Mesendoderm (in vitro differentiated cells): ENCODE data around the gene HSD17B12.

Experiments used
- DNase-seq: peaks from one replicate; pipeline ENCODE4 v3.0.0; 2013
- H2AK5ac ChIP-seq: 2 replicates; pipeline ENCODE4 v1.6.1; 2013; ENCODE audit warnings: low read length, inconsistent platforms
- H2BK120ac ChIP-seq: 2 replicates; pipeline ENCODE4 v1.6.1; 2013; ENCODE audit warnings: low read depth, mild to moderate bottlenecking, low read length, moderate library complexity, mixed read lengths
- H2BK15ac ChIP-seq: replicated peaks from 2 replicates; pipeline ENCODE4 v1.6.1; 2013; ENCODE audit warnings: low read depth, mild to moderate bottlenecking, moderate library complexity
- H2BK5ac ChIP-seq: 2 replicates; pipeline ENCODE4 v1.6.1; 2013; ENCODE audit warnings: low read length, inconsistent platforms
- H3K18ac ChIP-seq: 2 replicates; pipeline ENCODE4 v1.6.1; 2013; ENCODE audit warnings: mild to moderate bottlenecking, low read length, mixed read lengths
- H3K23ac ChIP-seq: one replicate; pipeline ENCODE4 v1.6.1; 2013; ENCODE audit warnings: low read length
- H3K27ac ChIP-seq: 2 replicates; pipeline ENCODE4 v1.5.1; 2013; ENCODE audit warnings: low read depth, mild to moderate bottlenecking, inconsistent platforms, low read length, moderate library complexity
- H3K27me3 ChIP-seq: 2 replicates; pipeline ENCODE4 v1.6.1; 2013; ENCODE audit warnings: low read length, control low read depth, mild to moderate bottlenecking, inconsistent platforms; ENCODE audit not compliant: insufficient read depth, poor library complexity
- H3K36me3 ChIP-seq: 2 replicates; pipeline ENCODE4 v1.6.1; 2013; ENCODE audit warnings: low read length, inconsistent platforms; ENCODE audit not compliant: control insufficient read depth, insufficient read depth
- H3K4ac ChIP-seq: one replicate; pipeline ENCODE4 v1.6.1; 2013; ENCODE audit warnings: low read depth, mild to moderate bottlenecking, low read length, moderate library complexity
- H3K4me1 ChIP-seq: 2 replicates; pipeline ENCODE4 v1.6.1; 2013; ENCODE audit warnings: low read depth, low read length, inconsistent platforms; ENCODE audit not compliant: control insufficient read depth
- H3K4me2 ChIP-seq: 2 replicates; pipeline ENCODE4 v1.6.1; 2013; ENCODE audit warnings: low read length
- H3K4me3 ChIP-seq: 2 replicates; pipeline ENCODE4 v1.5.1; 2013; ENCODE audit warnings: mild to moderate bottlenecking, low read length
- H3K56ac ChIP-seq: one replicate; pipeline ENCODE4 v1.6.1; 2013; ENCODE audit warnings: low read length
- H3K79me1 ChIP-seq: 2 replicates; pipeline ENCODE4 v1.6.1; 2013; ENCODE audit warnings: low read length, inconsistent platforms
- H3K79me2 ChIP-seq: 2 replicates; pipeline ENCODE4 v1.6.1; 2013; ENCODE audit warnings: mild to moderate bottlenecking, low read length; ENCODE audit not compliant: control insufficient read depth, insufficient read depth
- H3K9ac ChIP-seq: 2 replicates; pipeline ENCODE4 v1.6.1; 2013; ENCODE audit warnings: low read length, inconsistent platforms
- H4K5ac ChIP-seq: one replicate; pipeline ENCODE4 v1.6.1; 2013; ENCODE audit warnings: low read length
- H4K8ac ChIP-seq: one replicate; pipeline ENCODE4 v1.6.1; 2013; ENCODE audit warnings: low read depth, mild to moderate bottlenecking, control low read depth, low read length, moderate library complexity
- WGBS: extraction: QIAGEN DNeasy Blood & Tissue Kit; methylation state at CpG from one replicate; pipeline ENCODE4 v1.1.7; 2013; ENCODE audit warnings: low lambda C conversion rate, missing lambda C conversion rate; ENCODE audit not compliant: insufficient coverage; ENCODE audit errors: extremely low coverage; 5-methylcytosine and 5-hydroxymethylcytosine counted together

The HSD17B12 gene

GRCh38 chr11:43879789-43880639 lies 199.5 kb downstream of the HSD17B12 start:
- Histone ChIP-seq H3K27ac (no peak overlapping the region), H4K5ac (peak overlapping the region; percentile 9), H3K56ac (peak overlapping the region; percentile 12), H3K18ac (no peak overlapping the region), H3K4ac (no peak overlapping the region), H3K36me3 (no peaks in the 10 kb centered on the region), H2BK5ac (no peak overlapping the region), H3K27me3 (no peaks in the 10 kb centered on the region), H3K4me3 (no peak overlapping the region), H3K79me2 (no peaks in the 10 kb centered on the region), H3K4me1 (no peaks in the 10 kb centered on the region), H2BK120ac (no peak overlapping the region), H3K4me2 (peak overlapping the region; percentile 21), H2AK5ac (no peak overlapping the region), H3K79me1 (no peaks in the 10 kb centered on the region), H3K23ac (no peak overlapping the region), H4K8ac (no peak overlapping the region), H2BK15ac (no peak overlapping the region), H3K9ac (no peak overlapping the region)
- no CpG with 5 or more reads among the region's 13 CpGs for WGBS
- no peak for DNase-seq

- H3K4me3 ChIP-seq = peak within 1 kb of the TSS; percentile 70
- DNase-seq = peak; percentile 94
- no peak within 1 kb of the TSS for H3K27ac ChIP-seq
- H3K27me3 ChIP-seq = no peaks in the 10 kb centered on the region
- no peaks in the 10 kb centered on the region for H3K4me1 ChIP-seq
- no peaks in the 10 kb centered on the region for H3K36me3 ChIP-seq
- H2AK5ac ChIP-seq = no peak within 1 kb of the TSS
- H4K5ac ChIP-seq = peak within 1 kb of the TSS; percentile 47
- no peak within 1 kb of the TSS for H3K18ac ChIP-seq
- H3K4ac ChIP-seq = no peak within 1 kb of the TSS
- no CpG with 5 or more reads among the region's 36 CpGs for WGBS
- H3K56ac ChIP-seq = peak within 1 kb of the TSS; percentile 78
- H3K79me2 ChIP-seq = no peaks in the 10 kb centered on the region
- no peak within 1 kb of the TSS for H2BK15ac ChIP-seq
- no peak within 1 kb of the TSS for H2BK5ac ChIP-seq
- H3K79me1 ChIP-seq = no peaks in the 10 kb centered on the region
- H3K9ac ChIP-seq = peak within 1 kb of the TSS; percentile 56
- peak within 1 kb of the TSS; percentile 91 for H3K4me2 ChIP-seq
- H2BK120ac ChIP-seq = no peak within 1 kb of the TSS
- H4K8ac ChIP-seq = peak within 1 kb of the TSS; percentile 43
- H3K23ac ChIP-seq = no peak within 1 kb of the TSS
Observed at GRCh38 chr11:43880640-43881159, 200.2 kb downstream of the HSD17B12 start, which contains the start of gene ALKBH3. Gene ALKBH3 (plus strand): TSS chr11:43880831. CDS start chr11:43882653, 1,822 bp downstream.

- H3K18ac ChIP-seq = no peak overlapping the region
- DNase-seq = no peak
- no peak overlapping the region for H2BK15ac ChIP-seq
- H3K4me1 ChIP-seq = no peaks in the 10 kb centered on the region
- H3K4ac ChIP-seq = no peak overlapping the region
- no peak overlapping the region for H4K8ac ChIP-seq
- WGBS = no CpG with 5 or more reads among the region's 3 CpGs
- no peak overlapping the region for H3K27ac ChIP-seq
- H3K23ac ChIP-seq = no peak overlapping the region
- H3K4me2 ChIP-seq = no peak overlapping the region
- H3K56ac ChIP-seq = no peak overlapping the region
- H4K5ac ChIP-seq = no peak overlapping the region
- H2BK5ac ChIP-seq = no peak overlapping the region
- H3K27me3 ChIP-seq = no peaks in the 10 kb centered on the region
- no peaks in the 10 kb centered on the region for H3K79me2 ChIP-seq
- H3K9ac ChIP-seq = no peak overlapping the region
- H2AK5ac ChIP-seq = no peak overlapping the region
- no peak overlapping the region for H3K4me3 ChIP-seq
- H3K36me3 ChIP-seq = no peaks in the 10 kb centered on the region
- H2BK120ac ChIP-seq = no peak overlapping the region
- H3K79me1 ChIP-seq = no peaks in the 10 kb centered on the region
Observed at GRCh38 chr11:43892851-43893250, 212.3 kb downstream of the HSD17B12 start.

GRCh38 chr11:43894546-43894945 lies 214.0 kb downstream of the HSD17B12 start:
- Histone ChIP-seq H3K56ac (no peak overlapping the region), H3K4me3 (no peak overlapping the region), H3K79me1 (no peaks in the 10 kb centered on the region), H2BK5ac (no peak overlapping the region), H3K4me1 (no peaks in the 10 kb centered on the region), H3K79me2 (no peaks in the 10 kb centered on the region), H4K8ac (no peak overlapping the region), H3K27me3 (no peaks in the 10 kb centered on the region), H3K4me2 (no peak overlapping the region), H4K5ac (no peak overlapping the region), H3K23ac (no peak overlapping the region), H3K36me3 (no peaks in the 10 kb centered on the region), H2AK5ac (no peak overlapping the region), H2BK15ac (no peak overlapping the region), H2BK120ac (no peak overlapping the region), H3K18ac (no peak overlapping the region), H3K9ac (no peak overlapping the region), H3K4ac (no peak overlapping the region), H3K27ac (no peak overlapping the region)
- WGBS = no CpG with 5 or more reads among the region's 2 CpGs
- no peak for DNase-seq

- no CpG with 5 or more reads among the region's 2 CpGs for WGBS
- Histone ChIP-seq H2BK15ac (no peak overlapping the region), H3K36me3 (no peaks in the 10 kb centered on the region)
Observed at GRCh38 chr11:43895601-43896000, 215.1 kb downstream of the HSD17B12 start.

More at GRCh38 chr11:43895601-43896000, 215.1 kb downstream of the HSD17B12 start:
- DNase-seq = no peak
- Histone ChIP-seq H3K23ac (no peak overlapping the region), H4K5ac (no peak overlapping the region), H3K4ac (no peak overlapping the region), H3K27me3 (no peaks in the 10 kb centered on the region), H3K4me3 (no peak overlapping the region), H4K8ac (no peak overlapping the region), H2AK5ac (no peak overlapping the region), H2BK5ac (no peak overlapping the region), H3K4me2 (no peak overlapping the region), H3K9ac (no peak overlapping the region), H3K79me2 (no peaks in the 10 kb centered on the region), H3K18ac (no peak overlapping the region), H3K79me1 (no peaks in the 10 kb centered on the region), H3K4me1 (no peaks in the 10 kb centered on the region), H2BK120ac (no peak overlapping the region), H3K27ac (no peak overlapping the region), H3K56ac (no peak overlapping the region)
